HL-60 (cell line): ENCODE results near the gene RNF121.

Experiments used
- SPI1 ChIP-seq: IDR thresholded peaks from 2 replicates; pipeline ENCODE4 v1.6.1; 2012; ENCODE audit warnings: low read depth, mild to moderate bottlenecking, borderline replicate concordance
- TF ChIP-seq, protein P1 (sequence below): IDR thresholded peaks from 2 replicates; pipeline ENCODE4 v1.6.1; 2012; ENCODE audit warnings: low read depth; ENCODE audit not compliant: insufficient replicate concordance
- TF ChIP-seq, protein P2 (sequence below): IDR thresholded peaks from one replicate; pipeline ENCODE4 v1.5.1; 2011; ENCODE audit warnings: low read length, control low read depth, inconsistent platforms; ENCODE audit not compliant: insufficient read depth

DNA sequence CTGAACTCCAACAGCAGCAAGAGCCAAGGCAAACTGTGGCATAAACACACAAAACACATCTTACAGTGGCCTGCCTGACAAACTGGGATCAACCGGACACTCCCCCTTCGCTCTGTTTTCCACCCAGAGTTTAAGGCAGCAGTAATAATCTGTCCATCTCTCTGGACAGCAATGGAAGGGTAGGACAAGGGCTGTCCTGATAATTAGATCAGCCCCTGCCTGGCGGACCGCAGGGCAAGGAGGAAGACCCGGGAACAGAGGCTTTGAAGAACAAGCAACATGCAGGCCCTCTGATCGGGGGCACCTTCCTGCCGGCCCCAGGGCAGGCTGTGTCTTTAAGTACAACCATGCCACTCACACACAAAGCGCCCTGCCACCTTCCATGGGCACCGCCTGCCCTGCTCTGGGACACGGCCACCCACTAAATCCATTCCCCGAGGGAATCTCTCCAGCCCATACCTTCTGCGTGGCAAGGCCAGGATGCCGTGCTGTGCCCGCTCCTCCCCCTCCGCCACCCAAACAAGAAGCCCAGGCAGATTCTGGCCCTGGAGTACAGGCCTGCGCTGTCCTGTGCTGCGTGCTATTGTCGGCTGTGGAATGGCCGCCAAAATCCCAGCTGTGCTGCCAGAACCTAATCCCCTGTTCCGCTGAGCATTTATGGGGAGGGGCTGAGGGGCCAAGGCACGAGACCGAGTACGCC lies 112.7 kb downstream of the RNF121 start:
- no peak for TF ChIP-seq SPI1
- TF ChIP-seq, protein P1, sequence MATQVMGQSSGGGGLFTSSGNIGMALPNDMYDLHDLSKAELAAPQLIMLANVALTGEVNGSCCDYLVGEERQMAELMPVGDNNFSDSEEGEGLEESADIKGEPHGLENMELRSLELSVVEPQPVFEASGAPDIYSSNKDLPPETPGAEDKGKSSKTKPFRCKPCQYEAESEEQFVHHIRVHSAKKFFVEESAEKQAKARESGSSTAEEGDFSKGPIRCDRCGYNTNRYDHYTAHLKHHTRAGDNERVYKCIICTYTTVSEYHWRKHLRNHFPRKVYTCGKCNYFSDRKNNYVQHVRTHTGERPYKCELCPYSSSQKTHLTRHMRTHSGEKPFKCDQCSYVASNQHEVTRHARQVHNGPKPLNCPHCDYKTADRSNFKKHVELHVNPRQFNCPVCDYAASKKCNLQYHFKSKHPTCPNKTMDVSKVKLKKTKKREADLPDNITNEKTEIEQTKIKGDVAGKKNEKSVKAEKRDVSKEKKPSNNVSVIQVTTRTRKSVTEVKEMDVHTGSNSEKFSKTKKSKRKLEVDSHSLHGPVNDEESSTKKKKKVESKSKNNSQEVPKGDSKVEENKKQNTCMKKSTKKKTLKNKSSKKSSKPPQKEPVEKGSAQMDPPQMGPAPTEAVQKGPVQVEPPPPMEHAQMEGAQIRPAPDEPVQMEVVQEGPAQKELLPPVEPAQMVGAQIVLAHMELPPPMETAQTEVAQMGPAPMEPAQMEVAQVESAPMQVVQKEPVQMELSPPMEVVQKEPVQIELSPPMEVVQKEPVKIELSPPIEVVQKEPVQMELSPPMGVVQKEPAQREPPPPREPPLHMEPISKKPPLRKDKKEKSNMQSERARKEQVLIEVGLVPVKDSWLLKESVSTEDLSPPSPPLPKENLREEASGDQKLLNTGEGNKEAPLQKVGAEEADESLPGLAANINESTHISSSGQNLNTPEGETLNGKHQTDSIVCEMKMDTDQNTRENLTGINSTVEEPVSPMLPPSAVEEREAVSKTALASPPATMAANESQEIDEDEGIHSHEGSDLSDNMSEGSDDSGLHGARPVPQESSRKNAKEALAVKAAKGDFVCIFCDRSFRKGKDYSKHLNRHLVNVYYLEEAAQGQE = no peak
- TF ChIP-seq, protein P2, sequence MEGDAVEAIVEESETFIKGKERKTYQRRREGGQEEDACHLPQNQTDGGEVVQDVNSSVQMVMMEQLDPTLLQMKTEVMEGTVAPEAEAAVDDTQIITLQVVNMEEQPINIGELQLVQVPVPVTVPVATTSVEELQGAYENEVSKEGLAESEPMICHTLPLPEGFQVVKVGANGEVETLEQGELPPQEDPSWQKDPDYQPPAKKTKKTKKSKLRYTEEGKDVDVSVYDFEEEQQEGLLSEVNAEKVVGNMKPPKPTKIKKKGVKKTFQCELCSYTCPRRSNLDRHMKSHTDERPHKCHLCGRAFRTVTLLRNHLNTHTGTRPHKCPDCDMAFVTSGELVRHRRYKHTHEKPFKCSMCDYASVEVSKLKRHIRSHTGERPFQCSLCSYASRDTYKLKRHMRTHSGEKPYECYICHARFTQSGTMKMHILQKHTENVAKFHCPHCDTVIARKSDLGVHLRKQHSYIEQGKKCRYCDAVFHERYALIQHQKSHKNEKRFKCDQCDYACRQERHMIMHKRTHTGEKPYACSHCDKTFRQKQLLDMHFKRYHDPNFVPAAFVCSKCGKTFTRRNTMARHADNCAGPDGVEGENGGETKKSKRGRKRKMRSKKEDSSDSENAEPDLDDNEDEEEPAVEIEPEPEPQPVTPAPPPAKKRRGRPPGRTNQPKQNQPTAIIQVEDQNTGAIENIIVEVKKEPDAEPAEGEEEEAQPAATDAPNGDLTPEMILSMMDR = no peak
